Hypothalamus (tissue), 51 donors: ENCODE data around the gene MTHFD1L.
"Not testable (repeated sequence)": the region's sequence is repeated elsewhere in the genome, so short reads cannot be mapped to it uniquely, and the experiment has no call there.

Experiments used
- DNase-seq, 51 donors: peaks; one replicate each; lab custom pipeline; 2025; lab: John Stamatoyannopoulos, UW

Gene MTHFD1L

DNA sequence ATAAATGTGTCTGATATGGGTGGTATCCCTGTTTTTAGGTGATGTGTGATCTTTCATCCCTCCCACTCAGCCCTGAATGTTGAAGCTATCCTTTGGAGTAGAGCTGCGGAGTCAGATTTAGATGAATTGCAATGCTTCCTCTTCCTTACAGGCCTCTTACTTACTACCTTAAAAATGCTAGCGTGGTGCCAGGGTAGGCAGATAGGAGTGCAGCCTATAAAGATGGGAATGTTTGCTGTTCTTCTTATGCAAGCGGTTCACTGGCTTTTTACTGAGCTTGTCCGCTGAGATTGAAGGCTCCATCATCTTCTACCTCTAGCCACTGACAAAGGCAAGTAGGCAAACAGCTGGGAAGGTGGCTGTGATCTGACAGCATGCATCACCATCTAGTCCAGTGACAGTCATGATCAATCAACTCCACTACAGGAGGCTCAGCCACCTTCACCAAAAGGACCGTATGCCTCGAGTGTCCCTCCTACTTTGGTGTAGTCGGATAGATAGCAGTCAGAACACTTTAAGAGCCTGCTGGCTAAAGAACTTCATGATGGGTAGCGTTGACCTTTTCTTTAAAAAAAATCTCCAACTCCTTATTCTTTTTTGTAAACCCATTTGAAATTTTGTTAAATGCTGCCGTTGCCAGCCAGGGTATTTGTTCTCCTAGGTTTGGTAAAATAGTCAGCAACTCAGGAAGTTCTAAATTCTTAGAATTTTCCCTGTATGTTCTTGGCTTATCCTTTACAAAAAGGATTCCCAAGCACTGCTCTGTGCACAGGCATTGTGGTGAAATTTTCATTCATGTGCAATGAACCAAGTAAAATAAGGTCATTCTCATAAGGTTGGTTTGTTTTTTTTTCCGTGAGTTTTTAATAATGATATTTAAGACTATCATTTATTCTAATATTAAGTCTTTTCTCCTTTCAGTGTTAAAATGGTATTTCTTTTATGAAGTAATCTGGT lies 169.6 kb downstream of the MTHFD1L start:
- DNase-seq: no peak

DNA sequence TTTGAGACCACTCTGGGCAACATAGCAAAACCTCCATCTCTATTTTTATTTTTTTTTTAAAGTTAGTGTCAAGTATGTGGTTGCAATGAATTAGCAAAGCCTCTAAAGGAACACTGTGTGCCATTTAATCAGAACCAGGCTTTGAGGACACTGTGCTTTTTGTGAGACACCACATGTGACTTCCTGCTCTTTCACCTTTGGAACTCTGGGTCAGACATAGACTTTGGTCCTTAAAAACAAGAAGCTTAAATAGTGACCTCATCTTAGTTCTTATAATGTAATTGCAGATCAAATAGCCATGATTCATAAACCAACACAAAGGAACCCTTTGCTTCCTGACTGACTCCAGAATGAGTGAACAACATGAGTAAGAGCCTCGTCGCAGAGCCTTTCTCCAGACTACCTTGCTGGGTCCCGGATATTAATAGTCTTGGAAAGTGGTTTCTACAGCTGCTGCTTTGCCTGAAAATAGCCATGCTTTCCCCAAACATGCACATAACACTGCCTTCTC lies 170.8 kb downstream of the MTHFD1L start:
- not testable (repeated sequence) for DNase-seq

DNA sequence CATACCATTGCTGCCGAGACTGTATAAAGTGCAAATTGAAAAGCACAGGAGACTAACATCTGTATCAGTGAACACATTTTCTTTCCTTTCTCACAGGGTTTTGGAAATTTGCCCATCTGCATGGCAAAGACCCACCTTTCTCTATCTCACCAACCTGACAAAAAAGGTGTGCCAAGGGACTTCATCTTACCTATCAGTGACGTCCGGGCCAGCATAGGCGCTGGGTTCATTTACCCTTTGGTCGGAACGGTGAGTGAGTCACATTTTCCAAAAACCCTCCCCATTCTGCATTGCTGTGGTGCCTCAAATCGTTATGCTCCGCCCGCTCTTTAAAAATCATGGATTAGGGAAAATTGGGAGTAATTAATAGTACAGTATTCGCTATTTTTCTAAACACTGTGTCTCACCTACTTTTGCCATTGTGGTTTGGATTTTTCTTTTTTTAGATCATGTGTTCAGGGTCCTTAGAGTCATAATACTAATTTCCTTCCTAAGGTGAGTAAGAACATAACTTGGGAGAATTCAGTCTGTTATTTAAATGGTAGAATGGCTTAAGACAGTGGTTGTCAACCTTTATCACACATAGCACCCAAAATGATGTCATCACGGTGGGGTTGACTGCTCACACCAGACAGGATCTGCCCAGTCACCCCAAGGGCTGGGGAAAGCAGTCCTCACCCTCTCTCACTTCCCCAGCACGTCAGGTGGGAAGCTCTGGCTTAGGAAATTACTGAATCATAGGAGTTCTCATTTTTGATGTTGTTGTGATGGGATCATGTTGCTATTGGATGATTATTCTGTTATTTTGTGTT lies 171.6 kb downstream of the MTHFD1L start:
- no peak for DNase-seq

DNA sequence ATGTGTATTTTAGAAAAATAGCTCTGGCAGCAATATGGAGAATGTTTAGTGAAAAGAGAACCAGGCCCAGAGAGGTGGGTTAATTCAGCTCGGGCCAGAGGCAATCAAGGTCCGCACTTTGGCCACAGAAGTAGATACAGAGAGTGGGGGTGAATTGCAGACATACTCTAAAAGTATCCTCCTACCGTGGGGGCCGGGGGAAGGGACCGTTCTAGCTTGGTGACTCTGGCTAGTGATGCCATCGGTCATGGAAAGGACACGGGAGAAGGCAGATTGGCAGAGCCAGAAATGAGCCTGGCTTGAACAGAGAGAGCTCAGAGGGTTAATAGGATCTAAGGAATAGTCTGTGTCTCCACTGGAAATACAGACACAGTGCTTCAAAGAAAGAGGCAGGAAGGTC lies 173.1 kb downstream of the MTHFD1L start:
- DNase-seq: no peak

DNA sequence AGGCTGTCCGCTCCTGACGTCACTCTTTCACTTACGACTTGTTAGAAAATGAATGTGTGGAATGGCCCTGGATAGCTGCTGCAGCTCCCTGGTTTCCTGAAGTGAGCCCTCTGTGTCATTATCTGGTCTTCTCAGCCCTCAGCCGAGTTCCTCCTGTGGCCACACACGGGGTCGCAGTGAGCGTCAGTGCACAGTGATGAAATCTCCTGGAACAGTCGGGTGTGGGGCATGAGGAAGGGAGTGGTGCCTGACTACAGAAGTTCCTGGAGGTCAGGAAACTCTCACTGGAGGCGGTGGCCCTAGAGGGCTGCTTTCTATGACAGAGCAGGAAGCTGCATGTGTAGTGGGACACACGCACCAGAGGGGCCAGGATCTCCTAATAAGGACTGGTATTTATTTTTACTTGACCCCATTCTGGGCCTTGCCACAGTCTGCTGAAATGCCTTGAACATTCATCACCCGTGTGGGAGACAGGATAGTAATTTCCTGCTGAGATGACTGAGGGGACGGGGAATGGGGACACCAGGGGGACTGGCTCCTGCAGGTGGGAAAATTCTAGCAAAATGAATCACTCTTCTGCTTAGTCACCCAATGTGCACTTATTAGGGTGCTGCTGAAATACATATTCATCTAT lies 175.5 kb downstream of the MTHFD1L start:
- not testable (repeated sequence) for DNase-seq

DNA sequence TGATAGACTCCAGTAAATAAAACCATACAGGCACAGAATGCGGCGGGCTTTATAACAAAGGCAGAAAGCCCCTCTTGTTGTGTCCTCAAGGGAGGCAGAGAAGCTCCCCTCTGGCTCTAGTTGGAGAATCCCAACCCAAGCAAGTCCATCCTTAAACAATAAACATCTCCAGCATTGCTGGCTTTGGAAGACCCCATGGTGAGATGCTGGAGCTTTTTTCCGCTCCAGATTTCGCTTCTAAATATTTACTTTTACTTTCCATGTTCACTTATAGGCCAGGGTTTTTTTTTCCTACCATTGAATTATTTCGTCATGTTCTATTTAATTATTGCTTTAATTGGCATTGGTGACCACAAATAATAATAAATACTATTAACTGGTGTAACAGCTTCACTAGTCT lies 176.2 kb downstream of the MTHFD1L start:
- DNase-seq: no peak

DNA sequence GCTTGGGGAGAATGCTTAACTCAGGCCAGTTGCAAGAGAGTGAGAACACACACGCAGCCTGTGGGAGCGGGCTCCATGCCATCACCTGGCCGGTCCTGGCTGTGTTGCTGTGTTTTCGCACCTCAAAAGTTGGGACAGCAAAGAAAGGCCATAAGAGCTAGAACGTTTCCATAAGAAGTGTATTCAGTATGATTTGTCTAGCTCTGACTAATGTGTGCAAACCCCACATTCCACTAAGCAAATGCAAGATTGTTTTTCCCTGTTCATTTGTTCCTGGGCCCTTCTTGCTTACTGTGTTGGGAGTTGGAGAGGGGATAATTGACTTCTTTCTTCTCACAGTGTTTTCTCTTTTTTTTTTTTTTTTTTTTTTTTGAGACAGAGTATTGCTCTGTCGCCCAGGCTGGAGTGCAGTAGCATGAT lies 177.4 kb downstream of the MTHFD1L start:
- DNase-seq: not testable (repeated sequence)

DNA sequence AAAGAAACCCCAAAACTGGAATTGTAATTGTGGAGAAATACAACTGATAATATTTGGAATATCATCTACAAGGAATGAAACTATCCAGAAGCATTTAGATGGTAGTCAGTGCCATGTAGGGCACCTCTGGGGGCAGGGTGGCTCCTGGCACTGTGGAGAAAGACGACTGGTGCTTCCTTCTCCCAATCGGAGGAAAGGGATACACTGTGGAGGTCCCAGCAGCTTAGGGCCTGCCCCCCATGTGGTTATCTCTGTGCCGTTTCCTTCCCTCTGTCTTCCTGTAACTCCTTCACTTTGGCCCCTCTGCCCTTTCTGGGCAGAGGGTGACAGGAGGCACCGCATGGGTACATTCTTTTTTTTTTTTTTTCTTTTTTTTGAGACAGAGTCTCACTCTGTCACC lies 178.4 kb downstream of the MTHFD1L start:
- DNase-seq: no peak

DNA sequence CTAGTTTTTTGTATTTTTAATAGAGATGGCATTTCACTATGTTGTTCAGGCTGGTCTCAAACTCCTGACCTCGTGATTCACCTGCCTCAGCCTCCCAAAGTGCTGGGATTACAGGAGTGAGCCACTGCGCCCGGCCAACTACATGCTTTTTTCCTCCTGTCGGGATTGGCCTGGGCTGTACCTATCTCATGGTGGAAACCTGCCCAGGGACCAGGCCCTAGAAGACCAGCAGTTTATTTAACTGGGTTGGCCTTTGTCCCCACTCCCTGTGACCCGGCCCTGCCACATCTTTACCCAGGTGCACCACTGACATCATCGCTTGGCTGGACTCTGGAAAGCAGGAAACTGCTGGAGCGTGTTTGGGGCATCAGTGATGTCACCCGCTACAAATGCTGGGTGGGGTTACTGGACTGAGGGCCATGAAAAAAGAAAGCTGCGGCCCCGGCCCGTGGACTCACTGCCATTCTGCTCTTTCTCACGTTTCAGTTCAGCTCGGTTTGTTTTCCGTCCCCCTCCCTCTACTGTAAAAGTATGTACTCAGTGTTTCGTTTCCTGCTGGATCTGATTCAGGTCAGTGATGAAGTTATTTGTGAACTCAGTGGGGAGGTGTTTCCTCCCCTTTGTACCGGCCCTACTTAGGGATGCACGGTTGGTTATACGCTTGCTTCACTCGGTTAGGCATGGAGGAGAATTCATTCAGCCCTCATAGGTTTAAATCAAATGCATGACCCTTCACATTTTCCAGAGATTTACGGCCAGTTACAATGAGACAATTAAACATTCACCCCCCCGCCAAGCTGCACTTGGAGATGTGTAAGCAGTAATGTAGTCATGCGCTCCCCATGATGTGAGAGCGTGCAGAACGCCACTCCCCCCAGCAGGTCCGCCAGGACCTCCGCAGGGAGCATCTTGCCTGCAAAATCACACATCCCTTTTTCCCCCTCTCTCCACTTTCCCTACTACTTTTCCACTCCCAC lies 179.3 kb downstream of the MTHFD1L start:
- no peak for DNase-seq

DNA sequence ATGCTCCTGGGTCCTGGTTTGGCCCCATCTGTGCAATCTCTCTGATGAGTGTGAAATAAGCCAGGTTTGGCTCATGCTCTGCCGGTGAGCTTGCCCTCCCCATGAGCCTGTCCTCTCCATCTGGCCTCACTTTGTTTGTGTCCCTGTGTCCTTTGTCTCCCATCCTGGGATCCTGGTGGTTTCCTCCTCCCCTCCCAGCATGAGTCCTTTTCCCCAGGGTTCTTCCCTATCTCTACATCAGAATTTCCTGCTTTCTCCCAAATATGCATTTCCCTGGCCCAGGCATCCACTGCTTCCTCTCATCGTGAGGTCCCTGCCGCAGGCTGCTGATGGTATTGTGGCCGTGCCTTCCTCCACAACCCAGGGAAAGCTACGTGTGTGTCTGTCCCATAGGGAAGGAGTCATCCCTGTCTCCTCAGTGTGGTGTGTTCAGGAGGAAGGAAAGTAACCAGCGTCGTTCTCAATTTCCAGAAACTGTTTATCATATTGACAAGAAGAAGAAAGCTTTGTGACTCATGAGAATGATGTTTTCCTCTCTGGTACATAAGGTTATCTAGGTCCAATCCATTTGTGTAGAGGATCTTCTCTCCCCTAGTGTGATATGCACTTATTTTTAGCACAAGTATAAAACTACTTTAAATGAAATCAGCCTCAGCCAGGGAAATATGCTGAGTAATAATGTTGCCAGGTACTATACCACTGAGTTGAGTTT lies 180.2 kb downstream of the MTHFD1L start:
- not testable (repeated sequence) for DNase-seq

DNA sequence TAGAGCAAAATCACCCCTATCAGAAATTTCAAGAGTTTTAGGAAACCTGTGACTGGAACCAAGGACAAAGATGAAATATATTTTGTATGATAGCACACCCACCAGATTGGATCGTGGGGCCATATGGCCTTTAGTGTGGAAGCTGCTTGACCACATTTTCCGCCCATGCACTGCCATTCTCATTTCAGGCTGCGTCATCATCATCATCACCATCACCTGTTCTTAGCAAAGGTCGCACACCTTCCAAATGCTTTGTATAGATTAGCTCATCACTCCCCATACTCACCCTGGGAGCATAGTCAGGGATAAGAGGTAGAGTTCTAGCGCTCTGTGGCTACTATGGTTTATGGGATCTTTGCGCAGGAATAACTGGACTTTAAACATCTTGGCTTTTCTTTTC lies 185.7 kb downstream of the MTHFD1L start:
- no peak for DNase-seq

DNA sequence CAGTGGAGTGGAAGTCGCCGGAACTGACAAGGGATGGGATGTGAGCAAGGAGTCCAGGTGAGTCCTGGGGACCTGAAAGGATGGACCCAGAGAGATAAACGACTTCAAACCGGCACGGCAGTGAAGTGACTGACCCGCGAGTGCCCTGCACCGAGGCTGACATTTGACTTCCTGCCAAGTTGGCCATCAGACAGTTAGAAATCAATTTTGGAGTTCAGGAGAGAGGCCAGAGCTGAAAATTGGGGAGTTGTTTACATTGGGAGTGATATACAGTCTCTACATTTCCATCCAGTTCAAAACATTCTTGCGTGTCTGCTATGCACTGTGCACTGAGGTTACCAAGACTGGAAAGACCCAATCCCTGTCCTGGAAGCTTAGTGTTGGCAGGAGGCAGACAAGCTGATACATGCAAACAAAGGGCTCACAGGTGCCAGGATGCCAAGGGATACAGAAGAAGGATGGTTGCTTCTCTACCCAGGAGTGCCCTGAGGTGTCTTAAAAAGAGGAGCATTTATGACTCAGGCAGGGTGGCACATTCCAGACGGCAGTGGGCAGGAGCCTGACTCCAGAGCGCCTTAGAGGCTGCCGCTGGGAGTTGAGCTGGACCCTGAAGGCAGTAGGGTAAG lies 186.6 kb downstream of the MTHFD1L start:
- DNase-seq: no peak

DNA sequence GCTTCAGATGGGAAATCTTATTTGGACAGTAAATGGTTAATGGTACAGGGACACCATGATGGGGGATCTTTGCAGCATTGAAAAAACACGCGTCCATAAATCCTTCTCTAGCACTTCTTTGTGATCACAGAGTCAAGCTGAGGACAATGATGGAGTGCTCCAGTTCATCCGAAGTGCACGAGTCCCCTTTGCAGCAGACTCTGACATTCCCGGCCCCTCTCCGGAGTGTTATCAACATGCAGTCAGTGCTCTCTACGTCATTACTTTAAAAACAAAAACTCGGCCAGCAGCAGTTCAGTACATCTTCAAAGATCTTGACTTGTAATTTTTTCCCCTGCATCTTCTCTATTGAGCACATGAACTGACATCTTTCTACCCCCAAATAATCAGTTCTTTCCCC lies 188.8 kb downstream of the MTHFD1L start:
- no peak for DNase-seq

DNA sequence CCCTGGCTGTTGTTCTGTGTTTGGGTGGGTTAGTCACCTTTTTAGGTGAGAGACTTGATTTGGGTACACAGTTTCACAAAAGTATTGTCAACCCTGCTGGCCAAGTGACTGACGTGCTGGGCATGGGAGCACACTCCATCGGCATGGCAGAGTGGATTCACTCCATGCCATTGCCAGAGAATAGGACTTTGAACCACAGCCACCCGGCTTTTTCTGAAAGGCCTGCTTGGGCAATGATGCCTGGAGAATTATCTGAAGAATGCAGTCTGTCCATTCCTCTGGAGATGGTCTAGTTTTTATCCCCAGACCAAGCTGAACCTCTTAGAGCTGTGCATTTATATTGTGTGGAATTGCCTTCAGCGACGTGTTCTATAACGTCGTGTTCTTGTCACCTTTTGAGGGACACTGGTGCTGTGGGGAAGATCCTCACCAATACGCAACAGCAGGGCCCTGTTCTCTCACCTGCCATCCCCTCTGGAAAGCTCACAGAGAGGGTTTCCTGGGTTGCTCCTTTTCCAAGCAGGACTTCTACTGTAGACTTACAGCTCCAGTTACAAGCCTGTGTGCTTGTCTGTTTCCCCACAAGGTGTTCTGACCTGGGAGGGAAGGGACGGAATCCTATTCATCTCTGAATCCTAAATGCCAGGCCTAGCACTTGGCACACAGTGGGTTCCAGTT lies 190.9 kb downstream of the MTHFD1L start:
- DNase-seq: no peak

DNA sequence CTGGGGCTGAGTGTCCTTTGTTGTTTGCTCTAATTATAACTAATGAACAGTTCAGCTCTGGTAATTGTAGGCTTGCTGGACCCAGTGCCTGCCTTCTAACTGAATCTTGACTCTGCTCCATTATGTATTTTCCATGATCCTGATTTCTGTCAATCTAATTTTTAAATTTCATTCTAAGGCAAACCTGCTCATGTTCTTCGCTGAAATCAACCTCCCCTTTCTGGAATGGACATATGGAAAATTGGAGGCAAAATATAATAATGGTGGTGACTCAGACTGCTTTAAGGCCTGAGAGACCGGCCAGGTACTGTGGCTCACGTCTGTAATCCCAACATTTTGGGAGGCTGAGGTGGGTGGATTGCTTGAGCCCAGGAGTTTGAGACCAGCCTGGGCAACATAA lies 191.6 kb downstream of the MTHFD1L start:
- DNase-seq: no peak

DNA sequence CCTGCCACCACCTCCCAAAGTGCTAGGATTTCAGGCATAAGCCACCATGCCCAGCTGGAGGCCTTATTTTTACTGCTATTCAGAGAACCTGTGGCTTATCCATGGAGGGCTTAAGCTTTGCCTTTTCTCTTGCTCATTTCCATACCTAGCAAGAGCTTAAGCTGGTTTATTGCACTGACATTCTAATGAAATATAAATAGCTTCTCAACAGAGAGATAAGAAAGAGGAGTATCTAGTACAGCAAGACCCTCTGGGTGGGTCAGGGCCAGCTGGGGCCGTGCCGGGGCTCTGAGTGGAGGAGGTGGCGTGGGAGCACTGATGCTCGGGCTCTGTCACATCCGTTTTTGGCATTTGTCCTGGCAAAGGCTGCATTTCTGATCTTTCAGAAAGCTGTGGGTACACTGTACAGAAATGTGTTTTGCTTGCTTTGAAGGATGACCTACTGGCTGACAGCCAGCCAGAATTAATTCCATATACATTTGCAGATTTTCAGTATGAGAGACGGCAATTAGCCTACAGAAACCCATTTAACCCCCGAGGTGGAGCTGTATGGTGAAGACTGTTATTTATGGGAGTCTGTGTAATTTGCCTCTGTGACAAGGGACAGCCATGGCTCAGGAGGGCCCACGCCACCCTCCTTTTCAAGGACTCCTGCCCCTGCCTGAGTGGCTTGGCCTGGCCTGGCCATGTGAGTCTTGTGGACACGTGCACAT lies 192.7 kb downstream of the MTHFD1L start:
- DNase-seq: no peak

DNA sequence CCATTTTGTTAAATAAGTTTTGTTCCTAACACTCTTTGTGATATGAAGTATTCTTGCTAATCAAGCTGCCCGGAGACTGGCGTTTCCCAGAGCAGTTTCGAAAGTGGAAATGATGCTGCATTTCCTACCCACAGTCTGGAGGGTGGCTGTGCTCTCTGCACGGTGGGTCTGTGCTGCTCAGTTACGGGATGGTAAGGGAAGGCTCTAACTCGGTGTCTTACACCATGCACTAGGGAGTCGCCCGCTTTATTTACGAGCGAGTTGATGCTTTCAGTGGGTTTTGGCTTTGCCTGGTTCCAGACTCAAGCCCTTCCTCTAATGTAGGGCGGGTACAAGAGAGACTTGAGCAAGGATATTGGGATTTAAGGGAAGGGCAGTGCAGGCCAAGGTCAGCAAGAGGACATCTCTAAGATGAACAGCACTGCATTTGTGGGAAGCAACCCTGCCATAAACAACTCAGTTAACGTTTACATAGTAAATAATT lies 194.2 kb downstream of the MTHFD1L start:
- no peak for DNase-seq
